Measurements from ENCODE around the gene TRIM75.
"Not testable (repeated sequence)": the region's sequence is repeated elsewhere in the genome, so short reads cannot be mapped to it uniquely, and the experiment has no call there.

The TRIM75 gene

GRCh38 chr4:165031436-165032211 is 22.0 kb upstream of the TRIM75 start, which contains the start of gene TRIM60:
TRIM60 (plus strand) TSS chr4:165031999; CDS start chr4:165040073, 8,074 bp downstream.
- Histone ChIP-seq H3K4me1 (ENCODE audit: insufficient read depth, low read length) (no peaks in the 10 kb centered on the region), H3K36me3 (ENCODE audit: insufficient read depth, low read length) (no peaks in the 10 kb centered on the region), H2AFZ (ENCODE audit: low read depth, low read length) (no peak within 1 kb of the TSS), H3K9me3 (ENCODE audit: low read length) (no peaks in the 10 kb centered on the region), H3K4me3 (ENCODE audit: low read length) (no peak within 1 kb of the TSS), H3K27me3 (ENCODE audit: insufficient read depth, low read length) (no peaks in the 10 kb centered on the region)

GRCh38 chr4:165048170-165048569 is 5.5 kb upstream of the TRIM75 start:
- Histone ChIP-seq H3K9me3 (ENCODE audit: low read length) (no peaks in the 10 kb centered on the region), H3K4me1 (ENCODE audit: insufficient read depth, low read length) (no peaks in the 10 kb centered on the region), H3K36me3 (ENCODE audit: insufficient read depth, low read length) (no peaks in the 10 kb centered on the region), H3K27me3 (ENCODE audit: insufficient read depth, low read length) (no peaks in the 10 kb centered on the region), H2AFZ (ENCODE audit: low read depth, low read length) (no peak overlapping the region), H3K4me3 (ENCODE audit: low read length) (no peak overlapping the region)

GRCh38 chr4:165052627-165053026 is 1.0 kb upstream of the TRIM75 start:
- H3K4me3 ChIP-seq (ENCODE audit: low read length), result no peak overlapping the region
- no peaks in the 10 kb centered on the region for H3K4me1 ChIP-seq (ENCODE audit: insufficient read depth, low read length)

GRCh38 chr4:165055601-165056000 is 1.9 kb downstream of the TRIM75 start:
- no peaks in the 10 kb centered on the region for H3K9me3 ChIP-seq (ENCODE audit: low read length)
- no peak overlapping the region for H3K4me3 ChIP-seq (ENCODE audit: low read length)
- no peaks in the 10 kb centered on the region for H3K36me3 ChIP-seq (ENCODE audit: insufficient read depth, low read length)

More at GRCh38 chr4:165052627-165053026, 1.0 kb upstream of the TRIM75 start:
- Histone ChIP-seq H3K36me3 (ENCODE audit: insufficient read depth, low read length) (no peaks in the 10 kb centered on the region), H3K27me3 (ENCODE audit: insufficient read depth, low read length) (no peaks in the 10 kb centered on the region), H2AFZ (ENCODE audit: low read depth, low read length) (no peak overlapping the region), H3K9me3 (ENCODE audit: low read length) (no peaks in the 10 kb centered on the region)

GRCh38 chr4:165058666-165059065 is 5.0 kb downstream of the TRIM75 start:
- H3K4me3 ChIP-seq (ENCODE audit: low read length), result no peak overlapping the region
- no peaks in the 10 kb centered on the region for H3K9me3 ChIP-seq (ENCODE audit: low read length)
- no peaks in the 10 kb centered on the region for H3K4me1 ChIP-seq (ENCODE audit: insufficient read depth, low read length)
- H2AFZ ChIP-seq (ENCODE audit: low read depth, low read length), result no peak overlapping the region
- no peaks in the 10 kb centered on the region for H3K36me3 ChIP-seq (ENCODE audit: insufficient read depth, low read length)
- no peaks in the 10 kb centered on the region for H3K27me3 ChIP-seq (ENCODE audit: insufficient read depth, low read length)

More at GRCh38 chr4:165055601-165056000, 1.9 kb downstream of the TRIM75 start:
- Histone ChIP-seq H3K27me3 (ENCODE audit: insufficient read depth, low read length) (no peaks in the 10 kb centered on the region), H2AFZ (ENCODE audit: low read depth, low read length) (no peak overlapping the region), H3K4me1 (ENCODE audit: insufficient read depth, low read length) (no peaks in the 10 kb centered on the region)

- no peak overlapping the region for H3K4me3 ChIP-seq (ENCODE audit: low read length)
- H3K27me3 ChIP-seq (ENCODE audit: insufficient read depth, low read length), result no peaks in the 10 kb centered on the region
- H2AFZ ChIP-seq (ENCODE audit: low read depth, low read length), result no peak overlapping the region
- no peaks in the 10 kb centered on the region for H3K36me3 ChIP-seq (ENCODE audit: insufficient read depth, low read length)
- H3K4me1 ChIP-seq (ENCODE audit: insufficient read depth, low read length), result no peaks in the 10 kb centered on the region
- no peaks in the 10 kb centered on the region for H3K9me3 ChIP-seq (ENCODE audit: low read length)
Observed at GRCh38 chr4:165059386-165059785, 5.7 kb downstream of the TRIM75 start.

- H3K9me3 ChIP-seq (ENCODE audit: low read length), result no peaks in the 10 kb centered on the region
- no peak overlapping the region for H3K4me3 ChIP-seq (ENCODE audit: low read length)
- no peaks in the 10 kb centered on the region for H3K36me3 ChIP-seq (ENCODE audit: insufficient read depth, low read length)
- H2AFZ ChIP-seq (ENCODE audit: low read depth, low read length), result no peak overlapping the region
- H3K4me1 ChIP-seq (ENCODE audit: insufficient read depth, low read length), result no peaks in the 10 kb centered on the region
- H3K27me3 ChIP-seq (ENCODE audit: insufficient read depth, low read length), result no peaks in the 10 kb centered on the region
Observed at GRCh38 chr4:165060938-165061337, 7.3 kb downstream of the TRIM75 start.

GRCh38 chr4:165070560-165070959 is 16.9 kb downstream of the TRIM75 start:
- no peak overlapping the region for H3K4me3 ChIP-seq (ENCODE audit: low read length)
- H3K27me3 ChIP-seq (ENCODE audit: insufficient read depth, low read length), result no peaks in the 10 kb centered on the region
- H3K36me3 ChIP-seq (ENCODE audit: insufficient read depth, low read length), result no peaks in the 10 kb centered on the region
- H2AFZ ChIP-seq (ENCODE audit: low read depth, low read length), result no peak overlapping the region
- H3K4me1 ChIP-seq (ENCODE audit: insufficient read depth, low read length), result peaks cover 5% of the 10 kb centered on the region
- no peaks in the 10 kb centered on the region for H3K9me3 ChIP-seq (ENCODE audit: low read length)

- not testable (repeated sequence) for H3K9me3 ChIP-seq (ENCODE audit: low read length); H3K4me3 ChIP-seq (ENCODE audit: low read length)
Observed at GRCh38 chr4:165073346-165073745, 19.7 kb downstream of the TRIM75 start.

GRCh38 chr4:165077034-165077578 is 23.4 kb downstream of the TRIM75 start:
- Histone ChIP-seq H3K4me3 (ENCODE audit: low read length) (no peak overlapping the region), H3K36me3 (ENCODE audit: insufficient read depth, low read length) (peaks cover 10% of the 10 kb centered on the region), H3K4me1 (ENCODE audit: insufficient read depth, low read length) (peaks cover 5% of the 10 kb centered on the region), H3K9me3 (ENCODE audit: low read length) (no peaks in the 10 kb centered on the region), H3K27me3 (ENCODE audit: insufficient read depth, low read length) (no peaks in the 10 kb centered on the region), H2AFZ (ENCODE audit: low read depth, low read length) (no peak overlapping the region)

More at GRCh38 chr4:165073346-165073745, 19.7 kb downstream of the TRIM75 start:
- H2AFZ ChIP-seq (ENCODE audit: low read depth, low read length); H3K36me3 ChIP-seq (ENCODE audit: insufficient read depth, low read length); H3K4me1 ChIP-seq (ENCODE audit: insufficient read depth, low read length); H3K27me3 ChIP-seq (ENCODE audit: insufficient read depth, low read length): not testable (repeated sequence)

- no peak overlapping the region for H2AFZ ChIP-seq (ENCODE audit: low read depth, low read length)
- H3K4me3 ChIP-seq (ENCODE audit: low read length), result no peak overlapping the region
- H3K4me1 ChIP-seq (ENCODE audit: insufficient read depth, low read length), result no peaks in the 10 kb centered on the region
- no peaks in the 10 kb centered on the region for H3K9me3 ChIP-seq (ENCODE audit: low read length)
- H3K27me3 ChIP-seq (ENCODE audit: insufficient read depth, low read length), result no peaks in the 10 kb centered on the region
- H3K36me3 ChIP-seq (ENCODE audit: insufficient read depth, low read length), result peaks cover 12% of the 10 kb centered on the region
Observed at GRCh38 chr4:165079476-165079875, 25.8 kb downstream of the TRIM75 start.

- H3K4me3 ChIP-seq (ENCODE audit: low read length); H3K9me3 ChIP-seq (ENCODE audit: low read length); H3K4me1 ChIP-seq (ENCODE audit: insufficient read depth, low read length); H2AFZ ChIP-seq (ENCODE audit: low read depth, low read length); H3K27me3 ChIP-seq (ENCODE audit: insufficient read depth, low read length): not testable (repeated sequence)
- peaks cover 23% of the 10 kb centered on the region for H3K36me3 ChIP-seq (ENCODE audit: insufficient read depth, low read length)
Observed at GRCh38 chr4:165084787-165085186, 31.1 kb downstream of the TRIM75 start.

GRCh38 chr4:165085946-165086345 is 32.3 kb downstream of the TRIM75 start:
- no peak overlapping the region for H3K4me3 ChIP-seq (ENCODE audit: low read length)
- no peak overlapping the region for H2AFZ ChIP-seq (ENCODE audit: low read depth, low read length)
- H3K4me1 ChIP-seq (ENCODE audit: insufficient read depth, low read length), result no peaks in the 10 kb centered on the region
- H3K36me3 ChIP-seq (ENCODE audit: insufficient read depth, low read length), result peaks cover 23% of the 10 kb centered on the region
- no peaks in the 10 kb centered on the region for H3K27me3 ChIP-seq (ENCODE audit: insufficient read depth, low read length)
- no peaks in the 10 kb centered on the region for H3K9me3 ChIP-seq (ENCODE audit: low read length)
